CD4-positive, alpha-beta T cell treated with Interleukin-4 for 1 hour (primary cell): ENCODE data around the gene INPP5A.
"Not testable (repeated sequence)": the region's sequence is repeated elsewhere in the genome, so short reads cannot be mapped to it uniquely, and the experiment has no call there.

Source experiments
- DNase-seq, 2 donors: peaks; one replicate each; pipeline ENCODE4 v3.0.0-alpha.2; 2020 to 2022

INPP5A gene

GRCh38 chr10:132750936-132751335 lies 213.3 kb downstream of the INPP5A start:
- DNase-seq: no peak

DNA sequence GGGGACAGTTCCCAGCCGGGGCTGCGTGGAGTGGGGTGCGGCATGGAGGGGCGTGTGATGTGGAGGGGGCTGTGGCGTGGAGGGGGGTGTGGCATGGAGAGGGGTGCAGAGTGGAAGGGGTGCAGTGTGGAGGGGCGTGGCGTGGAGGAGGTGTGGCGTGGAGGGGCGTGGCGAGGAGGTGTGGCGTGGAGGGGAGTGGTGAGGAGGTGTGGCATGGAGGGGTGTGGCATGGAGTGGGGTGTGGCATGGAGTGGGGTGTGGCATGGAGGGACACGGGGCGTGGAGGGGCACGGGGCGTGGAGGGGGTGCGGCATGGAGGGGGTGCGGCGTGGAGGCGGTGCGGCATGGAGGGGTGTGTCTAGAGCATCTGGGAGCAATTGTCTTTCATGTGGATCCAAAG lies 214.8 kb downstream of the INPP5A start:
- no peak for DNase-seq

DNA sequence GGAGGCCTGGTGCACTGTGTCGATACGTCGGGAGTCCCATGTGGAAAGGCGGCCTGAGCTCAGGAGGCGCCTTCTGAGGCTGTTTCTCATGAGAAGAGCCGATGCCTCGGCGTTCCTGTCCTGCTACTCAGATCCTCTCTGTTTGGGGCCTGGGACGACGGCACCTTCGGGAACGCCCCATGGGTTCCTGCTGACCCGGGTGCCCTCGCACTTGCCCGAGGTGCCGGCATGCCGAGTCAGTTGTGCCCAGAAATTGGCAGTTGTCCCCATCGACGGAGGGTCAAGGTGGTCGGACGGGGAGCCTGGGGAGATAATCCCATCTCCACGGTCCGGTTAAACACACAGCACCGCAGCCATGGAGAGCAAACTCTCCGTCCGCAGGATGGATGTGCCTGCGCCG lies 215.4 kb downstream of the INPP5A start:
- DNase-seq: no peak

GRCh38 chr10:132753596-132753995 lies 216.0 kb downstream of the INPP5A start:
- DNase-seq: no peak

GRCh38 chr10:132754071-132754470 lies 216.5 kb downstream of the INPP5A start:
- DNase-seq: no peak

DNA sequence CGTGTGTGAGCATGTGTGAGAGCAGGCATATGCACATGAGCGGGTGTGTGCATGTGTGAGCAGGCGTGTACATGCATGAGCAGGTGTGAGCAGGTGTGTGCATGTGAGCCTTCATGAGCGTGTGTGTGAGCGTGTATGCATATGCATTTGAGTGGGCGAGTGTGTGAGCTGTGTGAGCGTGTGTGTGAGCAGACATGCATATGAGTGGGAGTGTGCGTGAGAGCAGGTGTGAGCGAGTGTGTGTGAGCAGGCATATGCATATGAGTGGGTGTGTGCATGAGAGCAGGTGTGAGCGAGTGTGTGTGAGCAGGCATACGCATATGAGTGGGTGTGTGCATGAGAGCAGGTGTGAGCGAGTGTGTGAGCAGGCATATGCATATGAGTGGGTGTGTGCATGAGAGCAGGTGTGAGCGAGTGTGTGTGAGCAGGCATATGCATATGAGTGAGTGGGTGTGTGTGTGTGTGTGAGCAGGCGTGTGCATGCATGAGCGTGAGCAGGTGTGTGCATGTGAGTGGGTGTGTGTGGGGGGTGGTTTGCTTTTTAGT lies 217.7 kb downstream of the INPP5A start:
- DNase-seq: no peak

DNA sequence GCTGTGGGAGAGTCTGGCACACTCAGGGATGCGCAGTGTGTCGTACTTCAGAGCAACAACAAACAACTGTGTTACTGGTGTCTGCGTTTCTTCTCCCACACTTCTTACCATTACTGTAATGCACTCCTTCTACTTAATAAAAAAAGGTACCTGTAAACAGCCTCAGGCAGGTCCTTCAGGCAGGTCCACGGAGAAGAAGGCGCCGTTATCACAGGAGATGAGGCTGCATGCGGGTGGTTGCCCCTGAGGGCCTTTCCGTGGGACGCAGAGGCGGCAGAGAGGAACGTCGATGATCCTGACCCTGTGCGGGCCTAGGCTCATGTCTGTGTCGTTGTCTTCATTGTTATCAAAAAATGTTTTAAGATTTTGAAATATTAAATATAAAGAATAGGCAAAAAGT lies 219.0 kb downstream of the INPP5A start:
- no peak for DNase-seq

GRCh38 chr10:132757171-132757570 lies 219.6 kb downstream of the INPP5A start:
- no peak for DNase-seq

DNA sequence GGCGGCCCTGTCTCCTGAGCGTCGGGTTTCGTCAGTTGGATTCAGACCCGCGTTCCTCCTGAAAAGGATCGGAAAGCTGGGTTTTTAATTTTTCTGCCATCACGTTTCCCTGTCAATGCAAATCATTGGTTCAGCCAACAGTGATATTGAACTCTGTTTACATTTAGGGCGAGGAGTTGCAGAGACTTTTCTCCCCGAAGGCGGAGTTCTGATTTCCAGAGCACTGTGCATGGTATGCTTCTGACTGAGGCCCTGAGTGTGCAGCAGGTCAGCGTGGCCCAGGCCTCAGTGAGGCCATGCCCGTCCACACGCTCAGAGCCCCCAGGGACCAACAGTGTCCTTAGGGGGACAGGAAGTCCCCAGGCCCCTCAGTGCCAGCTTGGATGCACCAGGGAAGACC lies 221.3 kb downstream of the INPP5A start:
- DNase-seq: no peak

- DNase-seq: no peak
Observed at GRCh38 chr10:132761395-132762060, 223.9 kb downstream of the INPP5A start.

DNA sequence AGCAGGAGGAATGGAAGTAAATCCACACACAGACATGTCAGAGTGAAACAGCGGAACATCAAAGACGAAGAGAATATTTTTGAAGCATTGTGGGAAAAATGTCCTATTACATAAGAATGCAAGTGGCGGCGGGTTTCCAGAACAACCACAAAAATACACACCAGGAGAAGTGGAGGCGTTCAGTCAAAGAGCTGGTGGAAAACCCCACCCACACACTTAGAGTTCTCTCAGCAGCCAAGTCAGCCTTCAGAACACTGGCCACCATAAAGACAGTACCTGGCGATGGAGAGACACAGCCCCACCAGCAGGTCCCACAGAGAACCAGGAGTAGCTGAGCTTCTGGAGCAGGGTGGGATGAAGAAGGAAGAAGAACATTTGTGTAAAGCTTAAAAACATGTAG lies 224.7 kb downstream of the INPP5A start:
- DNase-seq: no peak

DNA sequence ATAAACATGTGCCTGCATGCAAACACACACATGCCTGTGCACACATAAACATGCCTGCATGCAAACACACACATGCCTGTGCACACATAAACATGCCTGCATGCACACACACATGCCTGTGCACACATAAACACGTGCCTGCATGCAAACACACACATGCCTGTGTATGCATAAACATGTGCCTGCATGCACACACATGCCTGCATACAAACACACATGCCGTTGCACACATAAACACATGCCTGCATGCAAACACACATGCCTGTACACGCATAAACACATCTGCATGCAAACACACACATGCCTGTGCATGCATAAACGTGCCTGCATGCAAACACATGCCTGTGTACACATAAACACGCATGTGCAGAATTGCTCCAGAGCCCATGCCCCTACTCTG lies 226.0 kb downstream of the INPP5A start:
- no peak for DNase-seq

- DNase-seq: no peak
Observed at GRCh38 chr10:132764108-132764507, 226.5 kb downstream of the INPP5A start.

DNA sequence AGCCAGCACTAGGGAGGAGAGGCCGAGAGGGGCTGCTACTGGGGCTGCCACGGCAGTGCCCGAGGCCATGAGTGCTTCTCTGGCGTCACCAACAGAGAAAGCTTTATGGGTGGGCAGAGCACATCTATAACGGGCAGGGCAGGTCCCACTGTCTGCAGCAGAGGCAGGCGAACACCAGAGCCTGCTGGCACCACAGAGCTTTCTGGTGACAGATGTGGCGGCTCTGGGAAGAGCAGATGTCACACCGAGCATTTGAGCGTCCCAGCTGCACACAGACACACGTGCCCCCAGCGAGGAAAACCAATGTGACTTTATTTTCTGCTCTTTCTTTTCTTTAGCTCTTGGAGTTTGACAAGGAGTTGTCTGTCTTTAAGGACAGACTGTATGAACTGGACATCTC lies 227.8 kb downstream of the INPP5A start:
- no peak for DNase-seq

DNA sequence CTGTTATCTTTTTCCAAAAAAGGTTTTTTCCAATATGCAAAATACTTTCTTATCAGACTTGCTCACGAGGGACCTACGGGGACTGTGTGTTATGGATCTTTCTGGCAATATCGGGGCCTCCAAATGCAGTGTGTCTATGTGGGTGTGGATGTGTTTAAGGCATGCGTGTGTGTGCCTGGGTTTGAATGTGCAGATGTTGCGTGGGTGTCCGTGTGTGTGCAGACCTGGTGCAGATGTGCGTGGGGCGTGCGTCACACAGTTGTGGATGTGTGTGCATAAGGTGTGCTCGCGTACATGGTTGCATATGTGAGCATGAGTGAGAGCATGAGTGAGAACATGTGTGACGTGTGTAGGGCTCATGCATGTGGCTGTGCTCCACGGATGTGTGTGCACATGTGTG lies 228.7 kb downstream of the INPP5A start:
- DNase-seq: no peak

DNA sequence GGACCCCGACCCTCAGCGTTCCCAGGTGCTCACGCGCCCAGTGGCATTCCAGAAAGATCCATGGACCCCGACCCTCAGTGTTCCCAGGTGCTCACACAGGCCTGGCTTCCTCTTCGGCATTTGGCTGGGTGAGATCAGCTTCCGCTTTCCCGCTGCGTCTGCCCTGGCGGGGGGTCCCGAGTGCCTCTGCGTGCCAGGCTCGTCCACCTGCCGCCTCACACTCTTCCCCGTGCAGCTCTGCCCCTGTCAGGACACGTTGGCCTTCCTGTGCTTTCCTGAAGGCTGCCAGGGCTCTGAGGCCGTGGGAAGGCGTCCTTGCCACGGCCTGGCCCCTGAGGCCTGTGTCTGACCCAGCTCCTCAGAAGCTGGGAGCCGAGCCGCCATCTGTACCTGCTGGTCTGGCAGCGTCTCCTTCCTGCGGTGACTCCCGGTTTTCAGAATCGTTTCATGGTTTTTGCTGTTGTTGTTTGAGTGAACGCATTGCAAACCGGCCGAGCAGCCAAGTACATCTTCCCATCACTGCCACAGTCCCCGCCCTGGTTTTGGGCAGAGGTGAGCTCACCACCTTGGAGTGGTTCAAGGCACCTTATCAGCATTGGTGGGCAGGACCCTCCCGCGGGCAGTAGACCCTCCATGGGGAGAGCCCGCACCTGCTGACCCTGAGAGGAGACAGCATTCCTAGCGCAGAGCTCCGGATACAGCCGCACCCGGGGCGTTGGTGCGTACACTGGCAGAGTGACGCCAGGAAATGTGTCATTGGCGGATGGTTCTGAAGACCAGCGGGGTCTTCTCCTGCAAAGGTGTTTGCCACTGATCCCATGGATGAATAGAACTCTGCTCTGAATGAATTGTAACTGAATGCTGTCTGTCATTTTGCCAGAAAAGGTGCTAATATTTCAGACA lies 231.0 kb downstream of the INPP5A start:
- DNase-seq: no peak

GRCh38 chr10:132770061-132771021 lies 232.8 kb downstream of the INPP5A start:
- no peak for DNase-seq

DNA sequence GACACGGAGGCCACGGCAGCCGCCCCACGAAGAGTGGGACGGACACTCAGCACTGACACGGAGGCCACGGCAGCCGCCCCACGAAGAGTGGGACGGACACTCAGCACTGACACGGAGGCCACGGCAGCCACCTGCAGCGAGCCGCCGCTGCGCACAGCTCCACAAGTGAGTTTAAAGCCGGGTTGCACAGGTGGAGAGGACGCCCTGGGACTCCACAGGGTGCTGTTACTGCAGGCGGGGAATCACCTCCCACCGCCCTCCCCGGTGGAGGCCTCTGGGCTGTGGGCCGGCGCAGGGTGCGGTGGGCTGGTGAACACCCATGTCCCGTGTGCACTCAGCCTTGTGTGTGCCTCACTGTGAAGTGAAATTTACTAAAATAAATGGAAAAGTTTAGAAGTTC lies 235.2 kb downstream of the INPP5A start:
- not testable (repeated sequence) for DNase-seq

GRCh38 chr10:132774181-132774901 lies 236.8 kb downstream of the INPP5A start:
- no peak for DNase-seq

- DNase-seq: no peak
Observed at GRCh38 chr10:132774902-132775863, 237.6 kb downstream of the INPP5A start.

- no peak for DNase-seq
Observed at GRCh38 chr10:132776186-132776585, 238.6 kb downstream of the INPP5A start.
